ENCODE data around the gene CELA2A.

The CELA2A gene

GRCh38 chr1:15456313-15456954, at the start of gene CELA2A:
Gene CELA2A (plus strand): TSS chr1:15456732. CDS start chr1:15456754, 22 bp downstream.
- DNase-seq, result no peak

GRCh38 chr1:15407580-15407979, 49.0 kb upstream of the CELA2A start:
- no peak for DNase-seq

GRCh38 chr1:15408890-15409387, 47.6 kb upstream of the CELA2A start:
- no peak for DNase-seq

- no peak for DNase-seq
Observed at GRCh38 chr1:15409388-15410222, 46.9 kb upstream of the CELA2A start, which contains the start of gene EFHD2. Gene EFHD2 (plus strand): TSS chr1:15409888. CDS start chr1:15409972, 84 bp downstream.

GRCh38 chr1:15410223-15410883, 46.2 kb upstream of the CELA2A start:
- no peak for DNase-seq

GRCh38 chr1:15410884-15411245, 45.7 kb upstream of the CELA2A start:
- DNase-seq, result no peak

GRCh38 chr1:15411593-15412137, 44.9 kb upstream of the CELA2A start:
- DNase-seq, result peak; percentile 38

GRCh38 chr1:15412175-15412800, 44.2 kb upstream of the CELA2A start:
- no peak for DNase-seq

GRCh38 chr1:15412843-15413242, 43.7 kb upstream of the CELA2A start:
- DNase-seq, result no peak

- no peak for DNase-seq
Observed at GRCh38 chr1:15413563-15414444, 42.7 kb upstream of the CELA2A start.

- no peak for DNase-seq
Observed at GRCh38 chr1:15414445-15414983, 42.0 kb upstream of the CELA2A start.

- no peak for DNase-seq
Observed at GRCh38 chr1:15417059-15417934, 39.2 kb upstream of the CELA2A start.

- DNase-seq, result no peak
Observed at GRCh38 chr1:15418806-15419515, 37.6 kb upstream of the CELA2A start.

- DNase-seq, result no peak
Observed at GRCh38 chr1:15420853-15421465, 35.6 kb upstream of the CELA2A start.

- DNase-seq, result no peak
Observed at GRCh38 chr1:15422871-15423270, 33.7 kb upstream of the CELA2A start.

GRCh38 chr1:15423355-15424077, 33.0 kb upstream of the CELA2A start:
- no peak for DNase-seq

GRCh38 chr1:15424146-15424667, 32.3 kb upstream of the CELA2A start:
- no peak for DNase-seq

GRCh38 chr1:15424981-15425380, 31.6 kb upstream of the CELA2A start:
- DNase-seq, result no peak
